Non-pigmented ciliary epithelial cell (primary cell): ENCODE measurements around the gene MDP1.

Experiments used
- DNase-seq: peaks from one replicate; pipeline ENCODE4 v3.0.0-alpha.2; 2010; ENCODE audit warnings: low read depth

MDP1 gene

GRCh38 chr14:24198814-24199524 is 16.9 kb downstream of the MDP1 start:
- DNase-seq = no peak

DNA sequence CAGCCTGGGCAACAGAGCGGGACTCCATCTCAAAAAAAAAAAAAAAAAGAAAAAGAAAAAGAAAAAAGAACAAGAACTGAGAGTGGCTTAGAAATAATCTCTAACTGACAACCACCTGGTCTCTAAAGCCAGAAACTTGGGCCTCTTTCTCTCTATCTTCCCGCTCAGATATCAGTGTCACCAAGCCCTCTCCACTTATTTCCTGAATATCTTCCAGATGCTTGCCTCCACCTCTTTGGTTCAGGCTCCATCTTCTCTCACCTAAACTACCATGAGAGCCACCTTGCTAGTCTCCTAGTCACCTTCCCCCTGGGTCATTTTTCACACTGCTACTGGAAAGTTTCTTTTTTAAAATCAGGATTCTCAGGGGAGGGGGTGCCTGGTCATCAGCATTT is 18.8 kb downstream of the MDP1 start:
- DNase-seq = no peak

DNA sequence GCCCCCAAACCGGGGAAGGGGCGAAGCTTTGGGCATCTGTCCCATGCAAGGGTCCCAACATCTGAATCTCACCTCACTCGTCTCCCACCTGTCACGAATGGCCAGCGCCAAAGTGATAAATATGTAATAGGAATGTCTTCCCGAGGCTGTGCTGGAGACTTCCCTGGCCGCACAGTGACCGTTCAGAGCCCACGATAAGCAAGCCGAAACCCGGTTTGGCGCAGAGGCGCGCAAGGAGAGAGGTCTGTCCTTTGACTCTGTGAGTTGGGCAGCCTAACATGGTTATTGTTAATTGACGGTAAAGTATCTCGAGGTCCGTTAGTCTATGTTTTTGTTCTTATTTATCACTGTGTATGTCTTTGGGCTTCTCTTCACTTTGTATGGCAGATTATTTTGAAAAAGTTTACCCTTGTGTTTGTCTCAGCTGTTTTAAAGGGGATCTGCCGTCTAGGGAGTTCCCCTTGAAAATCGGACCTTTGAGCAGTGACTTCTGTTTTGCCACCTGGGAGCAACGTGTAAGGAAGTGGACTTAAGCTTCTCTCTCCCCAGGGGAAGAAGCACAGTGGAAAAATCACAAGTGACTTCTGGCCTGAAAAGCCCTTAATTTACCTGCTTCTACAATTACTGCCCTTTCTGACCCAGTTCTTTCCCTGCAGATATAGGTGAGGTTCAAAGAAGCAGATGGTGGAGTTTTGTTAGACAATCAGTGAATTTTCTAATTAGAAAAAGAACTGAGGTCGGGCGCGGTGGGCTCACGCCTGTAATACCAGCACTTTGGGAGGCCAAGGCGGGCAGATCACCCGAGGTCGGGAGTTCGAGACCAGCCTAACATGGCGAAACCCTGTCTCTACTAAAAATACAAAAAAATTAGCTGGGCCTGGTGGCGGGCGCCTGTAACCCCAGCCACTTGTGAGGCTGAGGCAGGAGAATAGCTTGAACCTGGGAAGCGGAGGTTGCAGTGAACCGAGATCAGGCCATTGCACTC is 19.5 kb downstream of the MDP1 start:
- DNase-seq = no peak

GRCh38 chr14:24195186-24196070 is 20.4 kb downstream of the MDP1 start, which contains the start of gene TM9SF1:
Gene TM9SF1, minus strand, starts transcription at chr14:24195441. Its CDS starts 422 bp downstream, at chr14:24195019.
- DNase-seq = peak; percentile 47

- DNase-seq = no peak
Measured at GRCh38 chr14:24194873-24195185, 21.0 kb downstream of the MDP1 start.

DNA sequence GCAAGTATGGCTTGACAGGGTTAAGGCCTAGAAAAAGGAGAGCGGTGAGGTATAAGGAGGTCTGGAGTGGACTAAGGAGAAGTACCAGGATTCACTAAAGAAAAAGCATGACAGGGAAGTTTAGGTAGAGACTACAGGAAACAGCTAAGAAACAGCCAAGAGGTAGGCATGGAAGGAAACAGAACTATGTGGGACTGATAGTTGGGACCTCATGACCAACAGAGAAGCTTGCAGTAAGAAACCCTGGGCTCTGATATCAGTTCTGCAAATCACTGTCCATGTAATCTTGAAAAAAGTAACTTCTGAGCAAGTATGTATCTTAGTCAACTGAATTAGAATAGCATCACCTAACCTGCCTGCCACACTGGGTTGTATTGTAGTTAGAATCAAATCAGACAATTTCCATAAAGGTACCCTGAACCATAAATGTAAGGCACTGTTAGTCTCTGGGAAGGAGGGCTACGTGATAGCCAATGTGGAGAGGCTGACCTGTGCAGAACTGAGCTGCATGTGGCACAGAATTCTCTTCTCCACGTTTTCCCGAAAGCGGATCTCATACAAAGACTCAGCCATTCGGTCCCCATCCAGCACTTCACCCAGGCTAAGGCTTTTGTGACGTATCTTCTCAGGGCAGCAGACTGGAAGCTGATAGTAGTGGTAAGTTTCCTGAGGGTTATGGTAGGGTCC is 21.5 kb downstream of the MDP1 start:
- no peak for DNase-seq

- DNase-seq = no peak
Measured at GRCh38 chr14:24192933-24193332, 22.9 kb downstream of the MDP1 start.

GRCh38 chr14:24190416-24190815 is 25.4 kb downstream of the MDP1 start:
- no peak for DNase-seq

DNA sequence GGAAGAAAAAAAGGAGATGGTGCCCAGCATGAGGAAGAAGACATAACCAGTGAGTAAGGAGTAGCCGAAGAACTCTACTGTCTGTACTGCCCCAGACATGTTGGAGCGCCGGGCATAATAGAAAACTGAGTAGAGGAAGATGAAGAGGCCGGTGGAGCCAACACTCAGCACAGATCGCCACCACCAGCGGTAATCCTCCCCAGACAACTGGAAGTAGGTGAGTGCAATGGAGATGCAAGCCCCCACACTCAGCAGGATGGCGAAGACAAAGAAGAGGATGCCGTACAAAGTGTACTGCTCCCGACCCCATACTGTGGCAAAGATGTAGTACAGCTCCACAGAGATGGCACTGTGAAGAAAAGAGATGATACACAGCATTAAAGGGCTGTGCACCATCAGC is 26.4 kb downstream of the MDP1 start:
- no peak for DNase-seq

- no peak for DNase-seq
Measured at GRCh38 chr14:24189059-24189375, 26.8 kb downstream of the MDP1 start.

DNA sequence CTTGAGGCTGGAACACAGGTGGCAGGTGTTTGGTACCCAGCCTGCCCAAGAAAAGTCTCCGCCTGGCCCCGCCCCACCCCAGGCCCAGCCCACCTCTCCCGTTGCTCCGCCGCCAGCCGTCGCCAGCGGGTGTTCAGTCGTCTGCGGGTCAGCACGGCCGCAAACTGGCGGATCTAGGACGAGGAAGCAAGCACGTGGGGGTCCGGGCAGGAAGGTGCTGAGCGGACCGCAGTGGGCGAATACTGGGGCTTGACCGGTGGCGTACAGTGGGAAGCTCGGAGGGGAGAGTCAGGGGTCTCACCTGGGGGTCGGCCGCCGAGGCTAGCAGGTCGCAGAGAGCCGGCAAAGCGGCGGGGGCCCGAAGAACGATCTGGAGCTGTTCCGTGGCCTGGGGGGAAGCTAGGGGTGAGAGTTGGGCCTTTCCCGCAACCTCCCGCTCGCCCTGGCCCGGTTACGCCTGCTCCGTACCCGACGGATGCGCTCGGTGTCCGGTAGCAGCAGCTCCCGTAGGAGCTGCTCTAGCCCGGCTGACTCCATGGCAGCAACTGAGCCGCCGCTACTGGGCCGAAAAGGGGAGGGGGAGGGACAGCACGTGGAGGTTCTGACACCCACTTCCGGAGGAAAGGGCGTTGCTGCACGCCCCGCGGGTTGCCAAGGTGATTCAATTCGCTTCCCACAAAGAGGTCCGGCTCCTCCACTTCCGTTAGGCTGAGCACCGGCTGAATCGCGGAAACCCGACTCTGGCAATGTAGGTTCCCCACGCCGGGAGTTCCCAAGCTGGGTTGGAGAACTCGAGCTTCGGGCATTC is 27.4 kb downstream of the MDP1 start, which contains the start of gene IPO4:
TSS of gene IPO4 (minus strand) at position 566 of the 808 bp plus-strand sequence. CDS start at position 537, 29 bp downstream.
- DNase-seq = peak; percentile 92

- DNase-seq = no peak
Measured at GRCh38 chr14:24187539-24187915, 28.3 kb downstream of the MDP1 start.

DNA sequence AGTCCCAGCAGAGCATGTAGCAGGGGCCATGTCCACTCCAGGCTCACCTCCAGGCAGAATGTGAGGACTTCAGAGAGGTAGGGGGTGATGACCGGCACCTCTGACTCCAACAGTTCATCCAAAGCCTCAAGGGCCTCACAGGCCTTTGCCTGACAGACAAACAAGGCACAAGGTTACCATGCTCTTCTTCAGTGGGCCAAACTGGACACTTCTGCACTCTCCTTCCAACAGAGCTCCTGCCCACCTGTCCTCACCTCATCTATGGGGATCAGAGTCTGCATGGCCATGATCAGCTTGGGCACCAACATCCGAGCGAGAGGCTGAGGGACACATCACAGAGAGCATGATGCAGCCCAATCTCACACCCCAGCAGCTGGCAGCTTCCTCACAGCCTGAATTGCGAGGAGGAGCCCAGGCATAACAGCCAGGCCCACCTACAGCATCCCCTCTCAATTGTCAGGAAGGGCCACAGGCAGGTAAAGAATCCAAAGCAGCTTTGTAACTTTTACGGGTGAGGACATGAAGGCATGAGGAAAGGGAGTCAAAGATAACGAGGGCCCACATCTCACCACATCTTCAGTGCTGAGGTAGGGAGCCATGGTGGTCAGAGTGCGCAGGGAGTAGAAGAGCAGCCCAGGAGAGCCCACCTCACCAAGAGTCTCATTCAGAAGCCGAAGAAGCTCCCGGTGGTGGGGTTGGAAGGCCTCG is 28.9 kb downstream of the MDP1 start:
- no peak for DNase-seq

- DNase-seq = no peak
Measured at GRCh38 chr14:24185741-24186140, 30.1 kb downstream of the MDP1 start.

GRCh38 chr14:24185026-24185425 is 30.8 kb downstream of the MDP1 start:
- DNase-seq = no peak

- DNase-seq = no peak
Measured at GRCh38 chr14:24184104-24184970, 31.5 kb downstream of the MDP1 start.

GRCh38 chr14:24183014-24183481 is 32.8 kb downstream of the MDP1 start:
- DNase-seq = no peak

DNA sequence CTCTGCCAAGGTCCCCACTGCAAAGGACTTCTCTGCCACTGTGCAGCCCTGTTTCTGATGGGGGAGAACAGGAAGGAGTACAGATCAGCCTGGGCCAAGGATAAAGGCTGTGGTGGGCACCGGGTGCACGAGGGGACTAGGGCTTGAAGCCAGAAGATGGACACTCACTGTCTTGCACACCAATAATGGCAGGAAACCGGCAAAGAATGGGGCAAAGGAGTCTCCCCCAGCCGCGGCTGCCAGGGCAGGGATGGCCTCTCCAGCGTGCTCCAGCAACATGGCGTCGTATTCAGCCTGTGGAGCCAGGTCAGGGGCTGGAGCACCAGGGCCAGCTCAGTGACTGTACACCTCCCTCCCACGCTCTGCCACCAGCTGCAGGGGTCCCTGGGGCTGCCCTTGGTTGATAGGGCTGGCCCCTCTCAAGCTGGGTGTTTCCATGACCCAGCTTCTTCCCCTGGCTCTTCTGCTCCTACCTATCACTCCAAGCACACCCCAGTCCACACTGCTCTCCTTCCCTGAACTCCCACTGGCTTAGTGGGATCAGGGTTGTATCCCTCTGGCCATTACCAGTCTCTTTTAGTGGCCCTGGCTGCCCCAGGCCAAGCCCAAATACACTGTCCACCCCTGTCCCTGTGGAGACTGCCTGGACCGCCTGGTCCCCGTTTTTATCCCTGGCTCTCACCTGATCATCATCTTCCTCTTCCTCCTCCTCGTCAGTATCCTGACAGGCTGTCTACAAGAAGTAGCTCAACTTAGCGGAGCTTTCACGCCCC is 33.6 kb downstream of the MDP1 start:
- no peak for DNase-seq
